GM12865 (cell line): ENCODE measurements around the gene TPBGL.

Source experiments
- DNase-seq: peaks from one replicate; pipeline ENCODE4 v3.0.0; 2010; ENCODE audit warnings: low read depth
- H3K4me3 ChIP-seq: 2 replicates; pipeline ENCODE4 v1.5.1; 2011; ENCODE audit warnings: mild to moderate bottlenecking, low read depth, low read length, control low read depth
- TF ChIP-seq, protein P1 (sequence below): IDR thresholded peaks from 2 replicates; pipeline ENCODE4 v1.5.1; 2011; ENCODE audit warnings: low read length, control low read depth, low read depth, inconsistent platforms; ENCODE audit not compliant: insufficient read depth; ENCODE audit errors: missing control alignments

Gene TPBGL

DNA sequence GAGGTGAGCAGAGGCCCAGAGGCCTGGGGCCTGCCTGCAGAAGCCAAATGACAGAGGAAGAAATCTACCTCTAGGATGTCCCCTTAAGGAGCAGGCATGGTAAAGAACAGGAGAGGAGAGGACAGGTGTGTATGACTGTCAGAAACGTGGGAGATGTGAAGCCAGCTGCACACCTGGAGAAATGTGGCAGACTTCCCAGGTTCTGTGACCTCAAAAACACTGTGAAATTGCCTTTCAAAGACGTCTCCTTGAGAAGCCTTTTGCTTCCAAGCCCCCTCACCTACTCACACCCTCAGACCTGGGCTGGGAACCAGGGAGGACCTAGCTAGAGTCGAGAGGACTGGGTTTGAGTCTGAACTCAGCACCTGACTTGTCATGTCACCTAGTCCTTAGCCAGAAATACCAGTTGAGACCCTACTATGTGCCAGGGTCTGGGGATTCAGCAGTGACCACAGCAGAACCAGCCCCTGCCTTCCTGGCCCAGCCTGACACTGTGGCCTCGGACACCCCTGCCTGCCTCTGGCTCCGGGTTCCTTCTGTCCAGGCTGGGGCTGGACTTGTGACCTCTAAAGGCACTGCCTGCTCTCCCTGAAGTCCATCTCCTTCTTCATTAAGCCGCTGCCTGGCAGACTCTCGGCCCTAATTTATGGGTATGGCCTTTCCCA, 5.6 kb downstream of the TPBGL start:
- TF ChIP-seq, protein P1, sequence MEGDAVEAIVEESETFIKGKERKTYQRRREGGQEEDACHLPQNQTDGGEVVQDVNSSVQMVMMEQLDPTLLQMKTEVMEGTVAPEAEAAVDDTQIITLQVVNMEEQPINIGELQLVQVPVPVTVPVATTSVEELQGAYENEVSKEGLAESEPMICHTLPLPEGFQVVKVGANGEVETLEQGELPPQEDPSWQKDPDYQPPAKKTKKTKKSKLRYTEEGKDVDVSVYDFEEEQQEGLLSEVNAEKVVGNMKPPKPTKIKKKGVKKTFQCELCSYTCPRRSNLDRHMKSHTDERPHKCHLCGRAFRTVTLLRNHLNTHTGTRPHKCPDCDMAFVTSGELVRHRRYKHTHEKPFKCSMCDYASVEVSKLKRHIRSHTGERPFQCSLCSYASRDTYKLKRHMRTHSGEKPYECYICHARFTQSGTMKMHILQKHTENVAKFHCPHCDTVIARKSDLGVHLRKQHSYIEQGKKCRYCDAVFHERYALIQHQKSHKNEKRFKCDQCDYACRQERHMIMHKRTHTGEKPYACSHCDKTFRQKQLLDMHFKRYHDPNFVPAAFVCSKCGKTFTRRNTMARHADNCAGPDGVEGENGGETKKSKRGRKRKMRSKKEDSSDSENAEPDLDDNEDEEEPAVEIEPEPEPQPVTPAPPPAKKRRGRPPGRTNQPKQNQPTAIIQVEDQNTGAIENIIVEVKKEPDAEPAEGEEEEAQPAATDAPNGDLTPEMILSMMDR: no peak
- no peak for DNase-seq
- H3K4me3 ChIP-seq: no peak overlapping the region

DNA sequence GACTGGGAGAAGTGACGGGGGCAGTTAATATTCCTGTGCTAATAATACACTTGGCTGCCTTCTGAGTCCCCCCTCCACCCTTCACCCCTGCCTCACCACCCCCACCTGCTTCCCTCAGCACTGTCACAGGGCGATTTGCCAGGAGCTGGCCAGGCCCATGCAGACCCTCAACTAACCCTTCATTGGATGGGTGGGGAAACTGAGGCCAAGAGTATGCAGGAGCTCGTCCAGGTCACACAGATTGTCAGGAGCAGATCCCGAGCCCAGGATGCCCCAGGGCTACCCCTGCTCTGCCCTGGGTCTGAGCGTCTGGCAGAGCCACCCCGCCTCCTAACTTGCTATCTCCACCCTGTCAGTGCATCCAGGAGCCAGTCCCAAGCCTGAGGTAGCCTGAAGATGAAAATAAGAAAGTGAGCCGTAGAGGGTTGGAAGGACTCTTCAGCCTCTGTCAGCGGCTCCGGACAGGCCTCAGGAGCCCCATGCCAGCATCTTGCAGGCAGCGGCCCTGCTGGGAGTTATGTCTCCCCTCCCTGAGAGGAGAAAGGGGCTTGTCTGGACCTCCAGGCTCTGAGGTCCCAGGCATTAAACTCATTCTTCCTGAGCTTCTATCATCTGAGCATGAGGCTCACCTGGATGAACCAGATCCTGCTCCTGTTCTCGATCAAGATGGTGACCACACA, 6.2 kb downstream of the TPBGL start:
- TF ChIP-seq, protein P1: no peak
- no peak for DNase-seq
- H3K4me3 ChIP-seq: no peak overlapping the region

DNA sequence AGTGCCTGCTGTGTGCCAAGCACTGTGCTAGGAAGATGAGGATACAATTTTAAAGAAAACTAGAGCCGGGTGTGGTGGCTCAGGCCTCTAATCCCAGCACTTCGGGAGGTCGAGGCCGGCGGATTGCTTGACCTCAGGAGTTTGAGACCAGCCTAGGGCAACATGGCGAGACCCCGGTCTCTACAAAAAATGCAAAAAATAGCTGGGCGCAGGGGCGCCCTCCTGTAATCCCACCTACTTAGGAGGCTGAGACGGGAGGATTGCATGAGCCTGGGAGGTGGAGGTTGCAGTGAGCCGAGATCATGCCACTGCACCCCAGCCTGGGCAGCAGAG, 8.3 kb downstream of the TPBGL start:
- no peak overlapping the region for H3K4me3 ChIP-seq
- DNase-seq: no peak
- TF ChIP-seq, protein P1: no peak

DNA sequence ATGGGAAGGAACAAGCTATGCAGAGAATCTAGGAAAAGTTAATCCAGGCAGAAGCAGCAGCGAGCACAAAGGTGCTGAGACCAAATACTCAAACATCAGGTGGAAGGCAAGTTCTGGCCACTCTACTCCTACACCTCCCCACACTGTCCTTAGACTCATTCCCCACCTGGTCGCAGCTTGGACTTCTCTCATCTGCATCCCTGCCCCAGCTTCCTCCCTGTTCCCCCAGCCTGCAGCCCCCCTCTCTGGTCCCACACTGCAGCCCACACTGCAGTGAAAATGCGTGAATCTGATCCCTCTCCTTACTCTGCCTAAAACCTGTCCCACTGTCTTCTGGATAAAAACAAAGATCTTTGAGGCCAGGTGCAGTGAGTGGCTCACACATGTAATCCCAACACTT, 9.1 kb downstream of the TPBGL start:
- TF ChIP-seq, protein P1: no peak
- no peak overlapping the region for H3K4me3 ChIP-seq
- DNase-seq: no peak

DNA sequence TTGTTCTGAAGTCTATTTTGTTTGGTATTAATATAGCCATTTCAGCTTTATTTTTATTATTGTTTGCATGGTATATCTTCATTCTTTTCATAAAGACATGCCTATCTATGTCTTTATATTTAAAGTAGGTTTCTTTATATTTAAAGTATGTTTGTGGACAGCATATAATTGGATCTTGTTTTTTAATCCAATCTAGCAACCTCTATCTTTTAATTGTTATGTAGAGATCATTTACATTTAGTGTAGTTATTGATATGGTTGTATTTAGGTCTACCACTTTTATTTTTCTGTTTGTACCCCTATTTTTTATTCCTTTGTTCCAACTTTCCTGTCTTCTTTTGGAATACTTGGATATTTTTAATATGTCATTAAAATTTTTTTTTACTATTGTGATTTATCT, 13.8 kb downstream of the TPBGL start:
- TF ChIP-seq, protein P1: no peak
- H3K4me3 ChIP-seq: no peak overlapping the region
- no peak for DNase-seq

DNA sequence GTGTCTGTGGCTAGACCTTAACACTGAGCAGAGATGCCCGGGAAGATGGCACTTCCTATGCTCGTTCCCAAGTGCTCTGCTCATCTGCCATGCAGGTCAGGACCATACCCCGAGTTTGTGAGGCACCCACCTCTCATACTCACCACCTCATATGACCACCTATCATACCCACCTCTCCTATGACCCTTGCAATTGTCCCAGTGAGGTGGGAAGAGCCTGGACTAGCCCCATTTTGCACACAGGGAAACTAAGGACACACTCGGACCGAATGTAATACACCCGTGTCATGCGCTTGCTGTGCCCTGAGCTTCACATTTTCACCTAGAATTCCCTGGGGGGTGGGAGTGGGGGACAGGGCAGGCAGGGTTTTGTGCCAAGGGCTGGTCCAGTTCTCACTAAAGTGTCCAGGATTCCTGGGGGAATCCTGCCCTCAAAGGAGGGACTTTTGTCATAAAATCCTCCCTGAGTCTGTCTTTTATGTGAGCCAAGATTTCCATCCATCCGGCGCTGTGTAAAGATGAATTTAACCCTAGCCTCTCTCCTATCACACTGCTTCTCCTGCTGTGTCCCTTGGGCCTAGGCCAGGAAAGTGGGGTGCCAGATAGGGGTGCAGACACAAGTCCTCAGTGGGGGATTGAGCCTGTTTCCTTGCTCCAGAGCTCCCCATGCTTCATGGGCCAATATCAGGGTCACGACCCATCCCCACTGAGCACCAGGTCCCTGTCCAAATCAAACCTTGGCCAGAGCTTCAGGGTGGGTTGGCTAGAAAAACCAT, 20.0 kb downstream of the TPBGL start:
- DNase-seq: no peak
- H3K4me3 ChIP-seq: no peak overlapping the region
- TF ChIP-seq, protein P1: no peak
